GM12801 (cell line): ENCODE measurements around the gene SNRNP48.

ENCODE experiments used
- CTCF ChIP-seq: IDR thresholded peaks from one replicate; pipeline ENCODE4 v1.5.1; 2011; ENCODE audit warnings: control low read depth; ENCODE audit not compliant: insufficient read length; ENCODE audit errors: extremely low read depth

Gene SNRNP48

GRCh38 chr6:7544597-7544996 lies 45.4 kb upstream of the SNRNP48 start:
- TF ChIP-seq CTCF = no peak

GRCh38 chr6:7545316-7546019 lies 44.5 kb upstream of the SNRNP48 start:
- no peak for TF ChIP-seq CTCF

GRCh38 chr6:7546020-7546369 lies 44.0 kb upstream of the SNRNP48 start:
- TF ChIP-seq CTCF = no peak

- TF ChIP-seq CTCF = no peak
These were observed 43.6 kb upstream of the SNRNP48 start for GRCh38 chr6:7546383-7546782.

GRCh38 chr6:7546896-7547295 lies 43.1 kb upstream of the SNRNP48 start:
- no peak for TF ChIP-seq CTCF

GRCh38 chr6:7547315-7547714 lies 42.7 kb upstream of the SNRNP48 start:
- no peak for TF ChIP-seq CTCF

GRCh38 chr6:7550433-7550801 lies 39.6 kb upstream of the SNRNP48 start:
- no peak for TF ChIP-seq CTCF
